GM23248 (cell line): ENCODE measurements around the gene TFF1. TPM values are rescaled to one million over a fixed set of nuclear protein-coding genes. Genes with fewer than 3 reads are reported as not detected.

Experiments
- DNase-seq: peaks from one replicate; pipeline ENCODE4 v3.0.0-alpha.2; 2015
- H2AFZ ChIP-seq: fragments of 200-600 bp; sonication (generic); 2 replicates; pipeline ENCODE4 v1.6.1; 2016; ENCODE audit warnings: antibody characterized with exemption
- H3F3A ChIP-seq: fragments of 200-600 bp; sonication (generic); 2 replicates; pipeline ENCODE4 v1.6.1; 2016; ENCODE audit warnings: mild to moderate bottlenecking, antibody characterized with exemption, mixed run types; ENCODE audit not compliant: insufficient read depth
- H3K27ac ChIP-seq: fragments of 200-600 bp; sonication (generic); 2 replicates; pipeline ENCODE4 v1.5.1; 2016; ENCODE audit warnings: mild to moderate bottlenecking
- H3K27me3 ChIP-seq: fragments of 200-600 bp; sonication (generic); replicated peaks from 2 replicates; pipeline ENCODE4 v1.6.1; 2016; ENCODE audit warnings: mild to moderate bottlenecking; ENCODE audit not compliant: insufficient read depth
- H3K36me3 ChIP-seq: fragments of 200-600 bp; sonication (generic); 2 replicates; pipeline ENCODE4 v1.6.1; 2016; ENCODE audit warnings: low read depth, mild to moderate bottlenecking
- H3K4me1 ChIP-seq: fragments of 200-600 bp; sonication (generic); 2 replicates; pipeline ENCODE4 v1.6.1; 2016; ENCODE audit warnings: mild to moderate bottlenecking; ENCODE audit not compliant: insufficient read depth
- H3K4me2 ChIP-seq: fragments of 200-600 bp; sonication (generic); one replicate; pipeline ENCODE4 v1.6.1; 2016; ENCODE audit warnings: mild to moderate bottlenecking; ENCODE audit not compliant: unreplicated experiment
- H3K4me3 ChIP-seq: fragments of 200-600 bp; sonication (generic); 2 replicates; pipeline ENCODE4 v1.5.1; 2016; ENCODE audit warnings: mild to moderate bottlenecking
- H3K79me2 ChIP-seq: fragments of 200-600 bp; sonication (generic); 2 replicates; pipeline ENCODE4 v1.6.1; 2016; ENCODE audit warnings: mild to moderate bottlenecking; ENCODE audit not compliant: insufficient read depth
- H3K9ac ChIP-seq: fragments of 200-600 bp; sonication (generic); 2 replicates; pipeline ENCODE4 v1.6.1; 2016; ENCODE audit warnings: mild to moderate bottlenecking
- H3K9me2 ChIP-seq: fragments of 200-600 bp; sonication (generic); 2 replicates; pipeline ENCODE4 v1.6.1; 2016; ENCODE audit warnings: mixed run types, mild to moderate bottlenecking, moderate library complexity; ENCODE audit not compliant: insufficient read depth
- H3K9me3 ChIP-seq: fragments of 200-600 bp; sonication (generic); one replicate; pipeline ENCODE4 v1.6.1; 2017; ENCODE audit warnings: low read depth
- H4K20me1 ChIP-seq: fragments of 200-600 bp; sonication (generic); 2 replicates; pipeline ENCODE4 v1.6.0; 2016; ENCODE audit not compliant: insufficient read depth
- EZH2 ChIP-seq: fragments of 200-600 bp; sonication (generic); IDR thresholded peaks from 2 replicates; pipeline ENCODE4 v1.6.1; 2018; ENCODE audit warnings: antibody characterized with exemption, mild to moderate bottlenecking; ENCODE audit not compliant: insufficient read depth, poor library complexity, severe bottlenecking
- EZH2phosphoT487 ChIP-seq: fragments of 200-600 bp; sonication (generic); IDR thresholded peaks from 2 replicates; pipeline ENCODE4 v1.6.1; 2018; ENCODE audit warnings: antibody characterized with exemption, moderate library complexity, mild to moderate bottlenecking, low read depth; ENCODE audit not compliant: insufficient read depth
- WGBS, 2 experiments: methylation state at CpG; one replicate each; pipeline ENCODE4 v1.1.6; 2015 to 2017; ENCODE audit warnings: low lambda C conversion rate in 2 of 2, low coverage in 1 of 2; ENCODE audit errors: missing lambda C conversion rate in 2 of 2; 5-methylcytosine and 5-hydroxymethylcytosine counted together
- in situ Hi-C: fragments of 300-500 bp; cut with MboI; formaldehyde crosslinking; loops from 2 replicates; pipeline ENCODE4 v1.15.0; 2020
- polyA plus RNA-seq: library from polyadenylated mRNA; unstranded; fragments of >200 nt; fragmentation: Nextera tagmentation; extraction: Ambion mirVana; gene quantifications from 2 replicates; pipeline ENCODE4 v1.2.1, GENCODE V29; 2016
- total RNA-seq: library from RNA; depleted of rRNA; stranded (reverse); fragments of >200 nt; shearing (Covaris generic); gene quantifications from 2 replicates; pipeline ENCODE4 v1.2.3, GENCODE V29; 2014

Gene TFF1
- total and polyA plus RNA-seq, 2 experiments from 2014 or later, result not detected

DNA sequence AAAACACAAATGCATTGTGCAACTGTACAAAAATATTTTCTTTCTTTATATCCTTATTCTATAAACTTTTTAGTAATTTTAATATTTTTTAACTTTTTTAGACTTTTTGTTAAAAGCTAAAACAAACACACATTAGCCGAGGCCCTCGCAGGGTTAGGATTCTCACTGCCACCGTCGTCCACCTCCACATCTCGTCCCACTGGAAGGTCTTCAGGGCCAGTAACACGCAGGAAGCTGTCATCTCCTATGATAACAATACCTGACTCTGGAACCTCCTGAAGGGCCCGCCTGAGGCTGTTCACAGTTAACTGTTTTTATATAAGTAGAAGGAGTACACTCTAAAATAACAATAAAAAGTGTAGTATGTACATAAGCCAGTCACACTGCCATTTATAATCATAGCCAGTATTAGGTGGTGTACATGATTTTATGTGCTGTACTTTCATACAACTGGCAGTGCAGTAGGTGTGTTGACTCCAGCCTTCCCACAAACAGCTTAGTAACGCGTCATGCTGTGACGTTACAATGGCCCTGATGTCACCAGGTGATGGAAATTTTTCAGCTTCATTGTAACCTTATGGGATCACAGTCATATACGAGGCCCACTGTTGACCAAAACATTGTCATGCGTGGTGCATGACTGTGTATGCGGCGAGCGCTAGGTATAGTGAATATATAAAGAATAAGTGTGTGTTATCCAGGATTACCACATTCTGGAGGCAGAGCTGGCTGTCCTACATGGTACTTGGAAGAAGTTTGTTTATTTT lies 24.4 kb downstream of the TFF1 start:
- Histone ChIP-seq H3K27ac (no peak overlapping the region), H4K20me1 (no peaks in the 10 kb centered on the region), H3F3A (no peaks in the 10 kb centered on the region), H3K9me2 (no peaks in the 10 kb centered on the region), H3K27me3 (peaks cover 8% of the 10 kb centered on the region; the same call in 1 of the 2 replicates), H3K36me3 (no peaks in the 10 kb centered on the region), H2AFZ (no peak overlapping the region), H3K79me2 (no peaks in the 10 kb centered on the region), H3K4me2 (no peak overlapping the region), H3K9ac (no peak overlapping the region), H3K4me3 (no peak overlapping the region), H3K4me1 (no peaks in the 10 kb centered on the region), H3K9me3 (no peaks in the 10 kb centered on the region)
- WGBS, 2 experiments, result 63 to 68% methylated on average over 15 of the region's 15 CpGs
- TF ChIP-seq EZH2 (no peak), EZH2phosphoT487 (no peak)
- in situ Hi-C loops, result no loop called here
- DNase-seq, result no peak

DNA sequence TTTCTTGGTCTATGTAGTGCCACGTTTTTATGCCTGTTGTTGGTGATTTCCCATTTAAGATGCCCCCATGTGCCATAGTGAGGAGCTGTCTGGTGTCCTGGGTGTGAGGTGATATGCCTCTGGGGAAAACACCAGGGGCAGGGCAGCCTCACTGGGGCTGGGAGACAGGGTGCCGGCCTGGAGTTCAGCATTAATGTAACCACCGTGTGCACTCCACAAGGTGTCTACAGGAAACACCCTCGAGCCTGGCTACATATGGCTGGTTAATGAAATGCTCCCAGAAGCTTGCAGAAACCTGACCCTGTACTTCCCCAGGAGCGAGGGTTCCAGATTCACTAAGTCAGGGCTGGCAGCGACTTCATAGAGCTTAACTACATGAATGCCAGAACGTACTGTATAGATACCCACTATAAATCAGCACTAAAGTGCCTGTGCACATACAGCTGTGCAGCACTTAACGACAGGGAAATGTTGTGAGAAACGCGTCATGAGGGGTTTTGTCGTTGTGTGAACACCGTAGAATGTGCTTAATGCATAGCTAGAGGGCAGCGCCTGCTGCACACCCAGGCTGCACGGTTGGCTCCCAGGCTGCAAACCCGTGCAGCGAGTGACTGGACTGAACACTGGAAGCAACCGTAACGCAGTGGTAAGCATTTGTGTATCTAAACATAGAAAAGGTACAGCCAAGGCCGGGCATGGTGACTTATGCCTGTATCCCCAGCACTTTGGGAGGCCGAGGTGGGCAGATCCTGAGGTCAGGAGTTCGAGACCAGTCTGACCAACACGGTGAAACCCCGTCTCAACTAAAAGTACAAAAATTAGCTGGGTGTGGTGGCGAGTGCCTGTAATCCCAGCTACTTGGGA lies 25.9 kb downstream of the TFF1 start:
- Histone ChIP-seq H3K79me2 (no peaks in the 10 kb centered on the region), H3F3A (no peaks in the 10 kb centered on the region), H2AFZ (no peak overlapping the region), H3K27me3 (peaks cover 23% of the 10 kb centered on the region), H3K4me3 (no peak overlapping the region), H3K4me2 (no peak overlapping the region), H3K9ac (no peak overlapping the region), H3K9me2 (no peaks in the 10 kb centered on the region), H3K9me3 (no peaks in the 10 kb centered on the region), H3K36me3 (no peaks in the 10 kb centered on the region), H3K4me1 (no peaks in the 10 kb centered on the region), H3K27ac (no peak overlapping the region), H4K20me1 (no peaks in the 10 kb centered on the region)
- 43 to 46% methylated on average over 24 of the region's 24 CpGs for WGBS, 2 experiments
- in situ Hi-C loops, result no loop called here
- TF ChIP-seq EZH2phosphoT487, result no peak
- no peak for TF ChIP-seq EZH2
- DNase-seq, result no peak

DNA sequence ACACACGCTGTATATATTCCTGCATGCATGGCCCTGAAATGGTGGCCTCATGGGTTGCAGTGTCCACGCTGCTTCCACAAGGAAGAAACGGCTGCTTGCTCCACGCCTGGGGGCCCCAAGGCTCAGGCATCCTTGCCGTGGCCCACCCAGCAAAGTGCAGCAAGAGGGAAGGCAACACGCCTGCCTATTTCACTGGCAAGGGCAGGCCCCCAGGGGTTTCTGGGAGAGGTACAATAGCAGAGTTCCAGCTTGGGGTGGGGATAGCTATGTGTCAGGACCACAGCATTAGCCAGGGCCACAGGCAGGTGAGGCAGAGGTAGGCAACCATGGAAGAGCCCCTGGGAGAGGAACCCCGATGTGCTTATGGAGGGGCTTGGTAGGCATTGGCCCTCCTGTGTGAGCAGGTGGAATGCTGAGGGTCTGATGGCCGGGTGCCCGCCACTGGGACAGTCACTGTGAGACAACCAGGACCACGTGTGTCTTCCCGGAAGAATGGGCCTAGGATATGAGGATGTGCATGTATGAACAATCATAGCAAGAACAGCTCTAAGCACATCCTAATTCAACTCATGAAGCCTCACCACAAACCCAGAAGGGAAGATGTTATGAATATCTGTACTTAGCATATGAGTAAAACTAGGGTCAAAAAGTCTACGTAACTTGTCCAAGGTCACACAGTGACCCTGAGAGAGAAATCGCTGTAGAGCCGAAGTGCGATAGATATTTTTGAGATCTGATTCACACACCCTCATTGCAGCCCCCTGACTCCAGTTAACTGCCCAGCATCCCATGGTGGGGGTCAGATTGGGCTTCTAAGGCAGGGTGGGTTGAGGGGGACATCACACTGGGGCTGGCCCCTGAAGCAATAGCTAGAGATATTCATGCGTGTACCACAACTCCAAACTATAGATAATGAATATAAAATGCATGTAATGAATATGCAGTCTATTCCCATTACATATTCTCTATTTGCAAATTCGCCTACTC lies 27.3 kb downstream of the TFF1 start:
- H2AFZ ChIP-seq, result no peak overlapping the region
- no peak overlapping the region for H3K9ac ChIP-seq
- H3K79me2 ChIP-seq, result no peaks in the 10 kb centered on the region
- TF ChIP-seq EZH2phosphoT487 (no peak), EZH2 (no peak)
- H3K9me3 ChIP-seq, result no peaks in the 10 kb centered on the region
- H3K4me3 ChIP-seq, result no peak overlapping the region
- H3K27me3 ChIP-seq, result peaks cover 34% of the 10 kb centered on the region
- in situ Hi-C loops, result no loop called here
- no peaks in the 10 kb centered on the region for H3F3A ChIP-seq
- 55 to 69% methylated on average over 16 to 17 of the region's 17 CpGs for WGBS, 2 experiments
- H3K36me3 ChIP-seq, result no peaks in the 10 kb centered on the region
- no peak for DNase-seq
- H3K4me2 ChIP-seq, result no peak overlapping the region
- H3K27ac ChIP-seq, result no peak overlapping the region
- no peaks in the 10 kb centered on the region for H3K9me2 ChIP-seq
- no peaks in the 10 kb centered on the region for H4K20me1 ChIP-seq
- H3K4me1 ChIP-seq, result no peaks in the 10 kb centered on the region
